Neural progenitor cell (in vitro differentiated cells): ENCODE measurements around the gene MCM3.

Source experiments
- EZH2 ChIP-seq: fragments of 200-600 bp; sonication (generic); IDR thresholded peaks from 2 replicates; pipeline ENCODE4 v1.6.1; 2017; ENCODE audit warnings: antibody characterized with exemption, mild to moderate bottlenecking, moderate library complexity
- EZH2phosphoT487 ChIP-seq: fragments of 200-600 bp; sonication (generic); IDR thresholded peaks from 2 replicates; pipeline ENCODE4 v1.6.1; 2017; ENCODE audit warnings: antibody characterized with exemption
- TF ChIP-seq, protein P1 (sequence below): fragments of 200-600 bp; sonication (generic); IDR thresholded peaks from 2 replicates; pipeline ENCODE4 v1.5.1; 2017; ENCODE audit warnings: antibody characterized with exemption, mild to moderate bottlenecking

GRCh38 chr6:52331793-52332457 lies 47.4 kb upstream of the MCM3 start:
- TF ChIP-seq, protein P1, sequence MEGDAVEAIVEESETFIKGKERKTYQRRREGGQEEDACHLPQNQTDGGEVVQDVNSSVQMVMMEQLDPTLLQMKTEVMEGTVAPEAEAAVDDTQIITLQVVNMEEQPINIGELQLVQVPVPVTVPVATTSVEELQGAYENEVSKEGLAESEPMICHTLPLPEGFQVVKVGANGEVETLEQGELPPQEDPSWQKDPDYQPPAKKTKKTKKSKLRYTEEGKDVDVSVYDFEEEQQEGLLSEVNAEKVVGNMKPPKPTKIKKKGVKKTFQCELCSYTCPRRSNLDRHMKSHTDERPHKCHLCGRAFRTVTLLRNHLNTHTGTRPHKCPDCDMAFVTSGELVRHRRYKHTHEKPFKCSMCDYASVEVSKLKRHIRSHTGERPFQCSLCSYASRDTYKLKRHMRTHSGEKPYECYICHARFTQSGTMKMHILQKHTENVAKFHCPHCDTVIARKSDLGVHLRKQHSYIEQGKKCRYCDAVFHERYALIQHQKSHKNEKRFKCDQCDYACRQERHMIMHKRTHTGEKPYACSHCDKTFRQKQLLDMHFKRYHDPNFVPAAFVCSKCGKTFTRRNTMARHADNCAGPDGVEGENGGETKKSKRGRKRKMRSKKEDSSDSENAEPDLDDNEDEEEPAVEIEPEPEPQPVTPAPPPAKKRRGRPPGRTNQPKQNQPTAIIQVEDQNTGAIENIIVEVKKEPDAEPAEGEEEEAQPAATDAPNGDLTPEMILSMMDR, result no peak
- no peak for TF ChIP-seq EZH2phosphoT487
- no peak for TF ChIP-seq EZH2
